ENCODE data around the gene ACTA1. TPM values are rescaled to one million over a fixed set of nuclear protein-coding genes. Genes with fewer than 3 reads are reported as not detected.
"Not testable (repeated sequence)": the region's sequence is repeated elsewhere in the genome, so short reads cannot be mapped to it uniquely, and the experiment has no call there.

The ACTA1 gene
- total RNA-seq, 1 experiment from 2014 or later = not detected

- peaks cover 2% of the 10 kb centered on the region; the same call in 1 of the 2 replicates for H3K9me3 ChIP-seq
- H3K27me3 ChIP-seq = peaks cover 18% of the 10 kb centered on the region
- no peaks in the 10 kb centered on the region for H3K36me3 ChIP-seq
- no peak overlapping the region for H3K4me3 ChIP-seq
- DNase-seq = no peak
Observed at GRCh38 chr1:229427572-229427971, 6.3 kb downstream of the ACTA1 start.

DNA sequence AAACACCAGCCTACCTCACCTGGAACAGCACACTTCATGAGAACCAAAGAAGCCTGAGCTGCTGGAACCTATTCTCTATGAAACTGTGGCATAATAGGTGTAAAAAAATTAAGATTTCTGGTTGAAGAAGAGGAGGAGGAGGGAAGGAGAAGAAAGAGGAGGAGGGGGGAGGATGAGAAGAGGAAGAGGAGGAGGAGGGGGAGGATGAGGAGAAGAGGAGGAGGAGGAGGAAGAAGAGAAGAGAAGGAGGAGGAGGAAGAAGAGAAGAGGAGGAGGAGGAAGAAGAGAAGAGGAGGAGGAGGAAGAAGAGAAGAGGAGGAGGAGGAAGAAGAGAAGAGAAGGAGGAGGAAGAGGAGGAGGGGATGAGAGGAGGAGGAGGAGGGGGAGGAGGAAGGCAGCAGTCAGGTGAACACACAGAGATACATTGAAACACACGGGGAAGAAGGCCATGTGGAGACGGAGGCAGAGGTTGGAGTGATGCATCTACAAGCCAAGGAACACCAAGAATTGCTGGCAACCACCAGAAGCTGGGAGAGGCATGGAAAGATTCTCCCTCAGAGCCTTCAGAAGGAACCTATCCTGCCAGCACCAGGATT, 8.2 kb downstream of the ACTA1 start:
- no peak for DNase-seq
- H3K4me3 ChIP-seq = no peak overlapping the region
- H3K27me3 ChIP-seq = peaks cover 5% of the 10 kb centered on the region
- H3K36me3 ChIP-seq = no peaks in the 10 kb centered on the region
- H3K9me3 ChIP-seq = peaks cover 2% of the 10 kb centered on the region; the same call in 1 of the 2 replicates

DNA sequence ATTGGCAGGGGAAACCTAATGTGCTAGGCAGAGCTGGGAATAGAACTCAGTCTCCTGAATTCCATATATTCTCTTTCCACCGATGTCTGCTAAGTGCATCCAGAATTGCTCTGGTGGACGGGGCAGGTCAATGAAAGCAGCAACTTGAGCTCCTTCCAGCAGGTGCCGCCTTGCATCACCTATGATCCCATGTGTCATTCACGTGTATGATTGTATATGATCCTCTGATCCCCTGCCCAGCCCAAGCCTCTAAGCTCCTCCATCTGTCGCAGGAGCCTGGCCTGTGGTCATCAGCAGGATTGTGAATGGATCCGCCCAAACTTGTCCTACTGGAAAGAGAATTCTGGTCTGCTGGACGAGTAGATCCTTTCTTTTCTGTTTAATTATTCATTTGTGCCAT, 13.1 kb downstream of the ACTA1 start:
- Histone ChIP-seq H3K9me3 (peaks cover 2% of the 10 kb centered on the region; the same call in 1 of the 2 replicates), H3K27me3 (no peaks in the 10 kb centered on the region), H3K36me3 (no peaks in the 10 kb centered on the region), H3K4me3 (no peak overlapping the region)
- DNase-seq = no peak

DNA sequence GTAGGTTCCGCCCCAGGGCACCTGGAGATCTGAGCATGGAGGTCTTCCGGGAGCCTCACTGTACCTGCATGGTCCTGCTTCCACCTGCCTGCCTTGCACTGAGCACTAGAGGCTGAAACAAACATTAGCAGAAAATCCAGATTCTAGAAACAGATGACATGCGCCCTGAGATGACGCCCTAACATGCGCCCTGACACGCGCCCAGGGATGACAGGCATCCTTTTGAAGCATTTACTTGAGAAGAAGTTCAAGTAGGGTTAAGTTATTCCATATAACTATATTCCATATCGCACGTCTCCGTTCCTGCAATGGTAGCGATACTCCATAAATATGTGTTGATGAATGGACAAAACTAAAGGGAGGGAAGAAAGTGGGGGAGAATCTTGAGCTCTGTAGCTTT, 13.7 kb downstream of the ACTA1 start:
- DNase-seq = no peak
- H3K36me3 ChIP-seq = no peaks in the 10 kb centered on the region
- H3K27me3 ChIP-seq = no peaks in the 10 kb centered on the region
- no peak overlapping the region for H3K4me3 ChIP-seq
- peaks cover 2% of the 10 kb centered on the region; the same call in 1 of the 2 replicates for H3K9me3 ChIP-seq

- H3K27me3 ChIP-seq, H3K36me3 ChIP-seq, H3K4me3 ChIP-seq, H3K9me3 ChIP-seq, DNase-seq: not testable (repeated sequence)
Observed at GRCh38 chr1:229418586-229418985, 15.3 kb downstream of the ACTA1 start.

GRCh38 chr1:229412810-229413209, 21.1 kb downstream of the ACTA1 start:
- H3K36me3 ChIP-seq, H3K4me3 ChIP-seq: not testable (repeated sequence)

DNA sequence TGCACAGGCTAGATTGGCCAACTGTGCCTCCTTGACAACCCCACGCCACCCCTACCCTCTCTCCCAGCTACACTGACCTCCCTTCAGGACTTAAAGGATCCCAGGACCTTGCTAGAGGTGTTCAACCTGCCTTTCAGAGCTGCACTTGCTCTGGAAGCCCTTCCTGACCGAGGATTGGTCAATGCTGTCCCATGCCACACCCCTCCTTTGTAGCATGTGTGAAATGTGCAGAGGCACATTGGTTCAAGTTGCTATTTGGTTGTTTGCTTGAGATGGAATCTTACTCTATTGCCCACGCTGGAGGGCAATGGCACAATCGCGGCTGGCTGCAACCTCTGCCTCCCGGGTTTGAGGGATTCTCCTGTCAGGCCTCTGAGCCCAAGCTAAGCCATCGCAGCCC, 21.8 kb downstream of the ACTA1 start:
- DNase-seq = no peak
- no peak overlapping the region for H3K4me3 ChIP-seq
- no peaks in the 10 kb centered on the region for H3K36me3 ChIP-seq
- H3K27me3 ChIP-seq = no peaks in the 10 kb centered on the region
- H3K9me3 ChIP-seq = no peaks in the 10 kb centered on the region

More at GRCh38 chr1:229412810-229413209, 21.1 kb downstream of the ACTA1 start:
- not testable (repeated sequence) for H3K27me3 ChIP-seq, H3K9me3 ChIP-seq, DNase-seq

DNA sequence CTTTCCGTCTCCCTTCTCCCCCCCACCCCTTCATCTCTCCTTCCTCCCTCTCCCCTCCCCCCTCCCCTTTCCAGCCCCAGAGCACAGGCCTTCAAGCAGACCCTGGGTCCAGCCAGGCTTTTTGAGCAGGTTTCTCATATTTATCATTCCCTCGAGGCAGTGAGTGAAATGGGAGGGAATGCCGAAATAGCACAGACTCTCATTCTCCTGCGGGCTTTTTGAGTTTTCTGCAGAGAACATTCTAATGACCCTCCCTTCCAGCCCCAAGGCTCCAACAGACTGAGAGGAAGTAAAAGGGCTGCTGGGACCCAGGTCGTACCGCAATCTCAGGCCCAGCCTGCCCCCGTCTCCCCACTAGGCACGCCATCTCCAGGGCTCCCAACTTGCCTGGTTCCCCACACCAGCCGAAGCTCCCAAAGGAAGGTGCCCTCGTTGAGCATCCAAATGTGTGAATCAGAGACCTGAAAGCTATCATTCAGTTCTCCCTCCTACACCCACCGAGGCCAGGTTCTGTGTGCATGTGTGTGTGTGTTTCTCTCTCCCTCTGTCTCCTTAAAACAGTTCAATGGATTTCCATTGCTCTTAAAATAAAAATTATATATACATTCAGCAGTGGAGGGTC, 22.3 kb downstream of the ACTA1 start:
- no peaks in the 10 kb centered on the region for H3K36me3 ChIP-seq
- DNase-seq = no peak
- H3K27me3 ChIP-seq = no peaks in the 10 kb centered on the region

DNA sequence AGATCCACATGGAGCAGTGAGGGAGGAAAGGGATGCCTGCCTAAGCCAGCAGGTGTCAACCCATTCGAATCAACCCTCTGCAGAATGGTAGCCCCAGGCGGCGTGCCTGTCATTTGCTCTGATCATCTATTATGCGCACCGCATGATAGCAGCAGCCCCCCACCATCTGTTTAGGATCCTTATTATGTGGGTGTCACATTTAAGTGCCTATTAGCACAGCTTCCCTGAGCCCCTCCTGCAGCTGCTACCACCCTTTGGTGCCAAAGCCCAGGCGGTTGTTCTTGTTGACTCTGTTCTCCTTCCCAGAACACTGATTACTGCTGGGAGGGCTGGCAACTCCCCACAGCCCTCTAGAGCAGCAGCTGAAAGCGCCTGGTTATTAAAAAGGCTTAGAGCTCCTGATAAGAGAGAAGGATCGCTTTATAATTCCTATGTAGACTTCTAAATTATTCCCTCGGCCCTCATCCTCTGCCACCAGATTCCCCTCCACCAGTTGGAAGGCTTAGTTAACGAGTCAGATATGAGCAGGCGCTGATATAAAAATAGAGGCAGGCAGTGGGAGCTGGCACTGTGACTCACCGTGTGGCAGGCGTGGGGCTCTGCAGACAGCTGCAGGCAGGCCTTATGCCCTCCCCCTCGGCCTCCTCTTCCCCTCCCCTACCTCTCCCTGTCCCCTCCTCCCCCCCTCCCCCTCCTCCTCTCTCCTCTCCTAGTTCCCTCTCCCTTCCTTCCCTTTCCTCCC, 23.0 kb downstream of the ACTA1 start:
- peak; percentile 89 for DNase-seq
- Histone ChIP-seq H3K9me3 (no peaks in the 10 kb centered on the region), H3K4me3 (no peak overlapping the region), H3K36me3 (no peaks in the 10 kb centered on the region), H3K27me3 (no peaks in the 10 kb centered on the region)

More for the DNA sequence above, 22.3 kb downstream of the ACTA1 start:
- Histone ChIP-seq H3K4me3 (no peak overlapping the region), H3K9me3 (no peaks in the 10 kb centered on the region)

GRCh38 chr1:229410370-229410691, 23.6 kb downstream of the ACTA1 start:
- no peak for DNase-seq
- Histone ChIP-seq H3K27me3 (no peaks in the 10 kb centered on the region), H3K36me3 (no peaks in the 10 kb centered on the region), H3K4me3 (no peak overlapping the region), H3K9me3 (no peaks in the 10 kb centered on the region)

DNA sequence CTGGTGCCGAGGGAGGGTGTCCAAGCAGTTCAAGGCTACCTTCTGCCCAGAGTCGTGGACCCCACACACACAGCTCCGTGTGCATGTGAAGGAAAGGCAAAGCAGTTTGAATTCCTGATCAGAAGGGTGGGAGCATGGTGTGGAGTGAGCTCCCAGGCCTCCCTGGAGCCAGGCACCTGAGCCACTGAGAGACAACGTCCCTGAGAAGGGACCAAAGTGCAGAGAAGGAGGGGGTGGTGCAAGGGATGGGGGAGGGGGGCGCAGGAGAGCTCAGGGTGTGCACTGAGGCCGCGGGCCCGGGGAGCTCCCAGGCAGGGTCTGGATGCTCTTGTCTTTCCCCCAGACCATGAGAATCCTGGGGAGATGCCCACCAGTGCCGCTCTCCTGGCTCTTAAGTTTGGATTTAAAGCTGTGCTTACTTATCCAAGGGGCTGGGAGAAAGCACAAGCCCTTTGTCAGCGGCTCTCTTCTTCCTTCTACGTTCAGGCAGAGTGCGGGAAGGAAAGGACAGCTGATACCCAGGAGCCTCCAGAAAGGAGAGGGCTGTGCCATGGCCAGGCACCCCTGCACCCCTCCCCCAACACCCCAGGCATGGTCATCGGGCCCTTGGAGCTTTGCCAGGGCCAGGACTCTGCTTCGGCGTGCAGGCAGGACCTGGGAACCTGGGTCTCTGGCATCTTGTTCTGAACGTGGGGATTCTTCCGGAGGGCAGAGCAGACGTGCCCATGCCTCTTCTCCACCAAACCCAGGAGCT, 24.1 kb downstream of the ACTA1 start:
- Histone ChIP-seq H3K27me3 (no peaks in the 10 kb centered on the region), H3K4me3 (no peak overlapping the region), H3K36me3 (no peaks in the 10 kb centered on the region), H3K9me3 (no peaks in the 10 kb centered on the region)
- no peak for DNase-seq

GRCh38 chr1:229408458-229409037, 25.3 kb downstream of the ACTA1 start:
- no peak overlapping the region for H3K4me3 ChIP-seq
- no peaks in the 10 kb centered on the region for H3K36me3 ChIP-seq
- H3K9me3 ChIP-seq = no peaks in the 10 kb centered on the region
- DNase-seq = no peak
- no peaks in the 10 kb centered on the region for H3K27me3 ChIP-seq

DNA sequence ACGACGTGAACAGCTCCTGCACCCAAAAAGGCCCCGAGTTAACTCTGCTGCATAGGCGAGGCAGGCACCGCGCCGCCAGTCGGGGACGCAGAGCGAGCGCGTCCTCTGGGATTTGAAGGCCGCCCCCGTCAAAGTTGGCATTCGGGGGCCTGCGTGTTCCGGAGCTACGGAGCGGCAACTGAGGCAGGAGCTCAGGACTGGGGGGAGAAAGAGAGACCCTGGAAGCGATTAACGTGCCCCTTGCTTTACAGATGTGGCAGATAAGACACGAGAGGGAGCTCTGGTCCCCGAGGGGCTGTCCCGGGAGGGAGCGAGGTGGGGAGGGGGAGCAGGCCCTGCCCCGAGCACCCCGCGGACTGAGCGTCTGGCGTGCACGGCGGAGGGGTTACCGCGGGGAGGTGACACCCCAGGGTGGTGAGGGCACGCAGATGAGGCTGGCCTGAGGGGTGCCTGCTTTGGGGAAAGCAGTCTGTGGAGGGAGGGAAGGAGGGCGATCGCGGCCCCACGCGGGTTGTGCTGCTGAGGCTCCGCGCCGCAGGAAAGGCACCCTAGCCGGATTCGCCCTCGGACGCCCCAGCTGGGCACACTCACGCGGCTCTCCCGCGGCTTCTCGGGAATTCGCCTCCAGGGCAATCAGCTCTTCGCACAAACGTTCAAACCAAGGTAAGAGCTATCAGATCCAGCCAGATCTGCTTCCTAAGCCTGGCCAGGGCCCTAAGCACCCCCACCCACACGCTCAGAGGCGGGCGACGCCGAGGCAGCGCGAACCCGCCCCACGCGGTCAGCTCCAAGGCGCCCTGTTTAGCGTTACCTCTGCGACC, 26.5 kb downstream of the ACTA1 start:
- Histone ChIP-seq H3K4me3 (no peak overlapping the region), H3K36me3 (no peaks in the 10 kb centered on the region), H3K9me3 (no peaks in the 10 kb centered on the region), H3K27me3 (no peaks in the 10 kb centered on the region)
- no peak for DNase-seq

DNA sequence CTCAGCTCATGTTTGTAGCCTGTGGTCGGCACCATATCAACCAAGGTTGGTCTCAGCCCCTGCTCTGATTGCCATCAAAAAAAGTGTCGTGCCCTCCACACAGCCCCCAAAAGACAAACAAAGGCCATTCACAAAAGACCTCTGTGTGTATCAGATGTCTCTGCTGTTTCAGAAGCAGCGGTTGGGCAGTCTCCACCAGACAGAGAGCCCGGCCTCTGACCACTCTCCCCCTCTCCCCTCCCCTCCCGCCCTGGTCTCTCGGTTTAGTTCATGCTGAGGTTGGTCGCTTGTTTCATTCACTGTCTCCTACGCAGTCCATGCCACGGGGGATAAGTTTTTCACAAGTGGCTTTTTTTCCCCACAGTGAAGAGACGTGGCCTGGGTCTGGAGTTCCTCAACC, 27.1 kb downstream of the ACTA1 start:
- Histone ChIP-seq H3K36me3 (no peaks in the 10 kb centered on the region), H3K9me3 (no peaks in the 10 kb centered on the region), H3K27me3 (peaks cover 2% of the 10 kb centered on the region; the same call in 1 of the 2 replicates), H3K4me3 (no peak overlapping the region)
- DNase-seq = no peak

- Histone ChIP-seq H3K9me3 (no peaks in the 10 kb centered on the region), H3K27me3 (peaks cover 11% of the 10 kb centered on the region), H3K4me3 (no peak overlapping the region), H3K36me3 (no peaks in the 10 kb centered on the region)
- no peak for DNase-seq
Observed at GRCh38 chr1:229403573-229403972, 30.3 kb downstream of the ACTA1 start.

DNA sequence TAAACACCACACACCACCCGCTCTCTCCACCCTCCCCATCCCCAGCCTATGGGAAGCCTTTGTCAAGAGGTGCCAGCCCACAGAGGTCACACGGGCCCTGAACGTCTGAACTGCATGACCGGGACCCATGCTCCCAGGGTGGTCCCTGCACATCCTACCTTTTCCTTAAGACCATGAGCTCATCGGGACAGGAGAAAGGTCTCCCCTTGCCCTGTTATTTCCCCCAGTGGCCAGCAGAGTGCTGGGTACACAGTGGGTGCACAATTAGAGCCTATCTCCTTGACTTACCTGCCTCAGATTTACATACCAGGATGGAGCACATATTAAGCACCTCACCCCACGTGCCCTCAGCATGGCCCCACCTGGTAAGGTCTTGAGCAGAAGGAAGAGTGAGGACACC, 30.9 kb downstream of the ACTA1 start:
- DNase-seq = no peak
- Histone ChIP-seq H3K27me3 (peaks cover 11% of the 10 kb centered on the region), H3K9me3 (no peaks in the 10 kb centered on the region)

More for the DNA sequence above, 30.9 kb downstream of the ACTA1 start:
- no peak overlapping the region for H3K4me3 ChIP-seq
- H3K36me3 ChIP-seq = no peaks in the 10 kb centered on the region

Data from MG63 (cell line).